MG63 (cell line): ENCODE results near the gene LCTL. TPM values are rescaled to one million over a fixed set of nuclear protein-coding genes. Genes with fewer than 3 reads are reported as not detected.

Experiments
- DNase-seq: peaks from one replicate; pipeline ENCODE4 v3.0.0-alpha.2; 2020
- H3K27me3 ChIP-seq: fragments of 250-450 bp; sonication (Bioruptor Pico); 2 replicates; pipeline ENCODE4 v1.5.1; 2020; ENCODE audit warnings: mild to moderate bottlenecking, moderate library complexity
- H3K36me3 ChIP-seq: fragments of 250-450 bp; sonication (Bioruptor Pico); 2 replicates; pipeline ENCODE4 v1.5.1; 2020; ENCODE audit warnings: mild to moderate bottlenecking, moderate library complexity
- H3K4me3 ChIP-seq: fragments of 250-450 bp; sonication (Bioruptor Pico); 2 replicates; pipeline ENCODE4 v1.5.1; 2020; ENCODE audit warnings: mild to moderate bottlenecking, moderate library complexity
- H3K9me3 ChIP-seq: fragments of 250-450 bp; sonication (Bioruptor Pico); 2 replicates; pipeline ENCODE4 v1.5.1; 2020; ENCODE audit warnings: mild to moderate bottlenecking, moderate library complexity
- total RNA-seq: library from RNA; depleted of rRNA; stranded (reverse); fragments of >200 nt; shearing (Covaris generic); gene quantifications from 2 replicates; pipeline ENCODE4 v1.2.3, GENCODE V29; 2014; ENCODE audit warnings: low replicate concordance; rRNA removed

The LCTL gene
- total RNA-seq, 1 experiment from 2014 or later: 0.43 TPM

GRCh38 chr15:66498501-66499386 lies 67.1 kb downstream of the LCTL start:
- peaks cover 99% of the 10 kb centered on the region for H3K36me3 ChIP-seq
- no peak overlapping the region for H3K4me3 ChIP-seq
- H3K27me3 ChIP-seq: no peaks in the 10 kb centered on the region
- no peak for DNase-seq
- H3K9me3 ChIP-seq: no peaks in the 10 kb centered on the region

Other genes with a start within 250 kb of the LCTL start
- 37.9 and 66.5 TPM in 2 replicates for gene TIPIN, start 209.3 kb downstream of the LCTL start, total RNA-seq
- 14.4 and 20.0 TPM in 2 replicates for gene MAP2K1, start 179.1 kb downstream of the LCTL start, total RNA-seq
- gene SNAPC5, start 68.2 kb downstream of the LCTL start, total RNA-seq: 35.4 and 40.8 TPM in 2 replicates
- gene RPL4, start 61.1 kb downstream of the LCTL start, total RNA-seq: 9,593 and 13,354 TPM in 2 replicates
- gene ZWILCH, start 60.7 kb downstream of the LCTL start, total RNA-seq: 36.4 and 59.1 TPM in 2 replicates
- 34.3 and 37.8 TPM in 2 replicates for gene SMAD6, start 136.2 kb upstream of the LCTL start, total RNA-seq